ENCODE measurements around the gene EFNA4.

DNA sequence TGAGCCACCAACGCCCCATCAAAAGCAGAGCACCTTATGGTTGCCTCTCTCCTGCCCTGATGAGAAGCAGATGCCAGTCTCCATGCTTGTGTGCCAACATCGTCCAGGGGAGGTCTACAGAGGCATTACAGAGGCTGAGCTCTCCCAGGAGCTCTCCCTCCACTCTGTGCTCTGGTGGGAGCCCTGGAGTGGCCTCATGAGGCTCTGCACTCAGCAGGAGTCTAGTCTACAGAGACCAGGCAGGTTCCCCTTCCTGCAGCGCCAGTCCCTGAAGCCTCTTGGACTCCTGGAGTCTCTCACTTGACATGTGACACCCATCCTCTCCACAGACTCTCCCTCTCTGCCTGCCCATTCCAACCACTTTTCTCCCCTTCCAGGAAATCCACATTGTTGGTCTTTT, 26.5 kb upstream of the EFNA4 start:
- TF ChIP-seq, protein P1, sequence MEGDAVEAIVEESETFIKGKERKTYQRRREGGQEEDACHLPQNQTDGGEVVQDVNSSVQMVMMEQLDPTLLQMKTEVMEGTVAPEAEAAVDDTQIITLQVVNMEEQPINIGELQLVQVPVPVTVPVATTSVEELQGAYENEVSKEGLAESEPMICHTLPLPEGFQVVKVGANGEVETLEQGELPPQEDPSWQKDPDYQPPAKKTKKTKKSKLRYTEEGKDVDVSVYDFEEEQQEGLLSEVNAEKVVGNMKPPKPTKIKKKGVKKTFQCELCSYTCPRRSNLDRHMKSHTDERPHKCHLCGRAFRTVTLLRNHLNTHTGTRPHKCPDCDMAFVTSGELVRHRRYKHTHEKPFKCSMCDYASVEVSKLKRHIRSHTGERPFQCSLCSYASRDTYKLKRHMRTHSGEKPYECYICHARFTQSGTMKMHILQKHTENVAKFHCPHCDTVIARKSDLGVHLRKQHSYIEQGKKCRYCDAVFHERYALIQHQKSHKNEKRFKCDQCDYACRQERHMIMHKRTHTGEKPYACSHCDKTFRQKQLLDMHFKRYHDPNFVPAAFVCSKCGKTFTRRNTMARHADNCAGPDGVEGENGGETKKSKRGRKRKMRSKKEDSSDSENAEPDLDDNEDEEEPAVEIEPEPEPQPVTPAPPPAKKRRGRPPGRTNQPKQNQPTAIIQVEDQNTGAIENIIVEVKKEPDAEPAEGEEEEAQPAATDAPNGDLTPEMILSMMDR (IDR thresholded peaks at IDR 0.05) = no peak
- TF ChIP-seq EZH2phosphoT487 (IDR thresholded peaks at IDR 0.05) (no peak), EZH2 (IDR thresholded peaks at IDR 0.05) (no peak)
